Transverse colon (tissue), 4 donors: Measurements from ENCODE around the gene LINGO1. TPM values are rescaled to one million over a fixed set of nuclear protein-coding genes. Genes with fewer than 3 reads are reported as not detected.

Source experiments
- DNase-seq: peaks from one replicate; pipeline ENCODE4 v3.0.0-alpha.2; 2019
- H3K27ac ChIP-seq, 4 donors: fragments of 200-600 bp; sonication (generic); 2 replicates each; pipeline ENCODE4 v1.5.1; 2016 to 2018; ENCODE audit warnings: inconsistent platforms in 4 of 4
- H3K27me3 ChIP-seq: fragments of 200-600 bp; sonication (generic); 2 replicates; pipeline ENCODE4 v1.5.1; 2017; ENCODE audit warnings: inconsistent platforms
- H3K36me3 ChIP-seq, 4 donors: fragments of 200-600 bp; sonication (generic); 2 replicates each; pipeline ENCODE4 v1.5.1; 2017 to 2019; ENCODE audit warnings: inconsistent platforms in 4 of 4
- H3K4me1 ChIP-seq, 4 donors: fragments of 200-600 bp; sonication (generic); 2 replicates each; pipeline ENCODE4 v1.5.1; 2017 to 2020; ENCODE audit warnings: inconsistent platforms in 4 of 4
- H3K4me3 ChIP-seq, 4 donors: fragments of 200-600 bp; sonication (generic); 1 replicate in 1 of 4; 2 replicates in 3 of 4; pipeline versions ENCODE4 v1.5.1 to v1.6.1; 2017 to 2019; ENCODE audit warnings: inconsistent platforms in 4 of 4
- H3K9me3 ChIP-seq, 2 donors: fragments of 200-600 bp; sonication (generic); 2 replicates each; pipeline ENCODE4 v1.5.1; 2017 to 2019; ENCODE audit warnings: inconsistent platforms in 2 of 2
- CTCF ChIP-seq, 5 experiments: fragments of 200-600 bp in 3 of 5; fragments of 450-650 bp in 2 of 5; sonication (generic) in 3 of 5; IDR thresholded peaks; 1 replicate in 2 of 5; 2 replicates in 3 of 5; pipeline ENCODE4 v1.5.1; 2016 to 2017; ENCODE audit warnings: antibody characterized with exemption in 5 of 5, inconsistent platforms in 3 of 5, mild to moderate bottlenecking in 2 of 5, moderate library complexity in 1 of 5
- EP300 ChIP-seq: sonication (generic); formaldehyde crosslinking; IDR thresholded peaks from one replicate; pipeline ENCODE4 v1.6.1; 2017; ENCODE audit warnings: antibody characterized with exemption, low read depth
- POLR2A ChIP-seq: fragments of 450-650 bp; IDR thresholded peaks from one replicate; pipeline ENCODE4 v1.6.1; 2016; ENCODE audit warnings: antibody characterized with exemption, mild to moderate bottlenecking, moderate library complexity
- POLR2AphosphoS5 ChIP-seq, 3 donors: sonication (generic); formaldehyde crosslinking; IDR thresholded peaks; one replicate each; pipeline ENCODE4 v1.6.1; 2016; ENCODE audit warnings: antibody characterized with exemption in 3 of 3
- WGBS, 2 donors: methylation state at CpG; one replicate each; pipeline ENCODE4 v1.1.5; 2018; ENCODE audit warnings: low coverage in 1 of 2; 5-methylcytosine and 5-hydroxymethylcytosine counted together
- in situ Hi-C, 4 donors: fragments of 200-750 bp; cut with MboI; loops; one replicate each; pipeline versions ENCODE4 v1.15.0 to v1.15.1; 2017; ENCODE audit warnings: low sequenced_read_pairs in 3 of 4, low pct_ligation_motif_present in 1 of 4, low pct_unique_long_range_greater_than_20kb in 1 of 4
- intact Hi-C: fragments of 100-400 bp; cut with DNase I; formaldehyde crosslinking; loops from one replicate; pipeline ENCODE4 v1.15.1; 2023; ENCODE audit warnings: low total_unique reads
- total RNA-seq, 4 donors: library from RNA; depleted of rRNA; stranded (reverse); fragments of >200 nt; gene quantifications; one replicate each; pipeline ENCODE4 v1.1.0, GENCODE V29; 2016

The LINGO1 gene
- total RNA-seq, 4 donors from 2014 or later = 0.27 to 0.95 TPM; not detected in 2

DNA sequence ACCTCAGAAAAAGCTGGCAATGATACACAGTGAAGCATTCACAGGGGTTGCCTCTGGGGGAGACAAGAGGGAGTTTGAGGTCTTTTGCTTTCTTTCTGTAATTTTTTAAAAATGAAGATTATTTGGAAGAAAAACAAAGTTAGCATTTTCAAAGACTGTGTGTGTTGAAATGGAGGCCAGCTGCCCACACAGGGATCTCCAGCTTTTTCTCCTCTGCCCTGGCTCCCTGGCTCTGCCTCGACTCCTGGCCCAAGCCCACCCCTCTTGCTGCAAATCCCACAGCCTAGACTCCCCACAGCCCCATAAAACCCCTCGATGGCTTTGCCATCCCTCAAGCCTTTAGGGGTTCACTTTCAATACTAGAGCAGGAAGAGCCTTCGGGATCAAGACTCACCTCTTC, 68.4 kb downstream of the LINGO1 start:
- in situ Hi-C loops = no loop called here
- intact Hi-C loops = no loop called here
- H3K36me3 ChIP-seq = no peaks in the 10 kb centered on the region
- H3K4me3 ChIP-seq = no peak overlapping the region
- peaks cover 0 to 2% (median 0%) of the 10 kb centered on the region in 4 donors for H3K4me1 ChIP-seq
- no peaks in the 10 kb centered on the region for H3K27me3 ChIP-seq
- DNase-seq = no peak
- TF ChIP-seq POLR2AphosphoS5 (IDR thresholded peaks at IDR 0.05) = no peak
- no peak for TF ChIP-seq POLR2A
- no peak for TF ChIP-seq CTCF (IDR thresholded peaks at IDR 0.05)
- no peak for TF ChIP-seq EP300
- no peaks in the 10 kb centered on the region for H3K9me3 ChIP-seq
- WGBS, 2 donors = 77 to 79% methylated on average over 2 to 3 of the region's 3 CpGs
- no peak overlapping the region for H3K27ac ChIP-seq

- no peak overlapping the region for H3K4me3 ChIP-seq
- no peaks in the 10 kb centered on the region for H3K9me3 ChIP-seq
- no peak overlapping the region for H3K27ac ChIP-seq
- H3K36me3 ChIP-seq = no peaks in the 10 kb centered on the region
- no peak for TF ChIP-seq POLR2A
- no peak for TF ChIP-seq EP300
- no peak for TF ChIP-seq CTCF (IDR thresholded peaks at IDR 0.05)
- no peak for TF ChIP-seq POLR2AphosphoS5 (IDR thresholded peaks at IDR 0.05)
- no peaks in the 10 kb centered on the region for H3K4me1 ChIP-seq
- in situ Hi-C loops = no loop called here
- WGBS, 2 donors = 49 to 69% methylated on average over 5 to 6 of the region's 6 CpGs
- DNase-seq = no peak
- no peaks in the 10 kb centered on the region for H3K27me3 ChIP-seq
- intact Hi-C loops = no loop called here
Measured at GRCh38 chr15:77563623-77564156, 69.0 kb downstream of the LINGO1 start.

Other genes with a start within 250 kb of the LINGO1 start
- 10 to 100 TPM; 51.1 to 82.2 (median 58.1) TPM for gene PEAK1, start 212.8 kb downstream of the LINGO1 start, total RNA-seq
- gene HMG20A, start 212.0 kb downstream of the LINGO1 start, total RNA-seq = 10 to 100 TPM; 27.5 to 51.1 (median 37.0) TPM